ENCODE measurements around the gene ELMO1. TPM values are rescaled to one million over a fixed set of nuclear protein-coding genes. Genes with fewer than 3 reads are reported as not detected.
A peak's percentile ranks its signal among the peaks of the same experiment; 100 is the strongest.

The ELMO1 gene
- total and polyA plus RNA-seq, 8 donors = 3.0 to 20.6 (median 6.6) TPM

- Histone ChIP-seq H3K4me3 (no peak overlapping the region), H3K27ac (no peak overlapping the region), H3K27me3 (no peaks in the 10 kb centered on the region), H3K4me1 (peaks cover 0 to 2% (median 0%) of the 10 kb centered on the region in 3 donors), H3K36me3 (no peaks in the 10 kb centered on the region), H3K9me3 (no peaks in the 10 kb centered on the region)
- no peak for FAIRE-seq
- no peak for ATAC-seq
- TF ChIP-seq CTCF (IDR thresholded peaks at IDR 0.05) = no peak
- intact Hi-C loops (cut with DNase I) = no loop called here
- no peak for DNase-seq
- 72 to 82% methylated on average over 3 of the region's 3 CpGs for WGBS, 2 donors
These were observed 1.4 kb upstream of the ELMO1 start for GRCh38 chr7:37450035-37450434.

GRCh38 chr7:37449621-37450020, 957 bp upstream of the ELMO1 start:
- no peak for ATAC-seq
- Histone ChIP-seq H3K4me3 (no peak overlapping the region), H3K9me3 (no peaks in the 10 kb centered on the region), H3K27me3 (no peaks in the 10 kb centered on the region), H3K36me3 (no peaks in the 10 kb centered on the region), H3K27ac (no peak overlapping the region), H3K4me1 (peaks cover 0 to 2% (median 0%) of the 10 kb centered on the region in 3 donors)
- no peak for FAIRE-seq
- TF ChIP-seq CTCF (IDR thresholded peaks at IDR 0.05) = no peak
- intact Hi-C loops (cut with DNase I) = no loop called here
- 27 to 34% methylated on average over 5 of the region's 5 CpGs for WGBS, 2 donors
- no peak for DNase-seq

- H3K4me3 ChIP-seq = peak overlapping the region; percentile 43 to 69 (median 49)
- H3K4me1 ChIP-seq = peaks cover 0 to 2% (median 0%) of the 10 kb centered on the region in 3 donors
- intact Hi-C loops (cut with DNase I) = no loop called here
- peak overlapping the region in 3 of 4 donors; percentile 48 to 77 (median 72) for H3K27ac ChIP-seq
- FAIRE-seq (no peak), DNase-seq (peak in 4 of 6 donors; percentile 11 to 70 (median 44)), ATAC-seq (peak; percentile 40 to 50 (median 44))
- no peaks in the 10 kb centered on the region for H3K36me3 ChIP-seq
- no peaks in the 10 kb centered on the region for H3K27me3 ChIP-seq
- WGBS, 2 donors = 1% methylated on average over 56 to 63 of the region's 63 CpGs
- H3K9me3 ChIP-seq = no peaks in the 10 kb centered on the region
- no peak for TF ChIP-seq CTCF (IDR thresholded peaks at IDR 0.05)
These were observed 541 bp downstream of the ELMO1 start for GRCh38 chr7:37448011-37448635.

DNA sequence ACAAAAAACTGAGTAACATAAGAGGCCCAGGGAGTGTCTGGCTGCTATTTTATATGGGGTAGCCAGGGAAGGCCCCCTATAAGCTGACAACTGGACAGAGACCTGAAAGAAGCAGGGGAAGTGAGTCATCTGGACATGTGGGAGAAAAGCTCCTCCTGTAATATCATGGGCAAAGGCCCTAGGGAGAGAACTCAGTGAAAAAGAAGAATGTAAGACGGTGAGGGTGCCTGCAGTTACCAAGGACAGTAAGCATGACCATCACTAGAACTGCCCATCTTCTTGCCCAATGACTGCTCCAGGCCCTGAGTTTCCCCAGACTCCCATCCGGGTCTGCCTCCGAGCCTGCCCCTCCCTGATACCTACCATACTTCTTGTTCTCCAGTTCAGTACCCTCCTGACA, 2.3 kb downstream of the ELMO1 start:
- intact Hi-C loops (cut with DNase I) = no loop called here
- H3K9me3 ChIP-seq = no peaks in the 10 kb centered on the region
- H3K36me3 ChIP-seq = no peaks in the 10 kb centered on the region
- no peaks in the 10 kb centered on the region for H3K27me3 ChIP-seq
- no peak overlapping the region for H3K27ac ChIP-seq
- FAIRE-seq = no peak
- peaks cover 0 to 2% (median 0%) of the 10 kb centered on the region in 3 donors for H3K4me1 ChIP-seq
- 79 to 94% methylated on average over 3 of the region's 3 CpGs for WGBS, 2 donors
- no peak for TF ChIP-seq CTCF (IDR thresholded peaks at IDR 0.05)
- H3K4me3 ChIP-seq = no peak overlapping the region
- no peak for ATAC-seq
- no peak for DNase-seq

- Histone ChIP-seq H3K27me3 (no peaks in the 10 kb centered on the region), H3K4me3 (no peak overlapping the region), H3K27ac (peak overlapping the region in 1 of 4 donors; percentile 2), H3K4me1 (peaks cover 0 to 2% (median 0%) of the 10 kb centered on the region in 3 donors), H3K9me3 (no peaks in the 10 kb centered on the region), H3K36me3 (no peaks in the 10 kb centered on the region)
- no peak for TF ChIP-seq CTCF (IDR thresholded peaks at IDR 0.05)
- WGBS, 2 donors = 98 to 100% methylated on average over 1 of the region's 1 CpG
- intact Hi-C loops (cut with DNase I) = no loop called here
- ATAC-seq = no peak
- no peak for DNase-seq
- FAIRE-seq = no peak
These were observed 2.9 kb downstream of the ELMO1 start for GRCh38 chr7:37445790-37446189.

Data from pancreas (tissue), 10 donors.